ENCODE results near the gene IL23A. TPM values are rescaled to one million over a fixed set of nuclear protein-coding genes. Genes with fewer than 3 reads are reported as not detected.

Gene IL23A
- total RNA-seq, 1 experiment from 2014 or later, result 2.0 TPM

GRCh38 chr12:56308714-56309113, 30.0 kb upstream of the IL23A start:
- no peak overlapping the region for H3K27ac Mint-ChIP-seq
- no peak for TF ChIP-seq CTCF (conservative IDR thresholded peaks at IDR 0.05)
- Histone ChIP-seq H3K18ac (ENCODE audit: insufficient read length, low read depth, low read length) (no peak overlapping the region), H2BK20ac (ENCODE audit: low read depth, low read length, poor library complexity, severe bottlenecking) (no peak overlapping the region), H2BK12ac (ENCODE audit: insufficient read length, low read depth, low read length) (no peak overlapping the region), H3K27ac (ENCODE audit: insufficient read length, low read depth, low read length) (no peak overlapping the region), H4K8ac (replicated peaks; ENCODE audit: insufficient read length, low read depth, low read length) (no peak overlapping the region), H3K23me2 (ENCODE audit: insufficient read length, low read depth, low read length, poor library complexity, severe bottlenecking) (no peaks in the 10 kb centered on the region), H3K4me2 (ENCODE audit: insufficient read depth, insufficient read length, low read length) (no peak overlapping the region), H4K91ac (ENCODE audit: insufficient read length, low read depth, low read length) (no peak overlapping the region), H3K4me1 (ENCODE audit: insufficient read depth, low read length) (no peaks in the 10 kb centered on the region), H3K27me3 (ENCODE audit: insufficient read depth, low read length) (no peaks in the 10 kb centered on the region), H3K9ac (ENCODE audit: extremely low read depth, insufficient read length, low read length) (no peak overlapping the region), H3K56ac (ENCODE audit: insufficient read length, low read depth, low read length) (no peak overlapping the region), H3K79me1 (ENCODE audit: insufficient read depth, low read depth, low read length, poor library complexity, severe bottlenecking) (no peaks in the 10 kb centered on the region), H3K4ac (ENCODE audit: low read depth, low read length) (no peak overlapping the region), H2BK5ac (ENCODE audit: insufficient read length, low read length) (no peak overlapping the region), H2AFZ (ENCODE audit: low read length) (no peak overlapping the region), H3T11ph (ENCODE audit: low read length) (no peak overlapping the region), H2AK5ac (ENCODE audit: insufficient read length, low read length) (no peak overlapping the region), H4K5ac (ENCODE audit: insufficient read length, low read depth, low read length) (no peak overlapping the region), H3K9me3 (ENCODE audit: control insufficient read depth, low read depth, low read length) (no peaks in the 10 kb centered on the region), H2BK120ac (ENCODE audit: low read depth, low read length, poor library complexity, severe bottlenecking) (no peak overlapping the region), H2BK15ac (ENCODE audit: low read depth, low read length) (no peak overlapping the region), H3K14ac (ENCODE audit: insufficient read depth, low read length) (no peak overlapping the region), H3K23ac (ENCODE audit: insufficient read length, low read depth, low read length) (no peak overlapping the region), H4K20me1 (ENCODE audit: control insufficient read depth, insufficient read depth, insufficient read length) (no peaks in the 10 kb centered on the region), H3K79me2 (ENCODE audit: insufficient read depth, low read length) (no peaks in the 10 kb centered on the region)
- no peaks in the 10 kb centered on the region for H3K4me1 Mint-ChIP-seq
- no peak overlapping the region for H3K4me3 Mint-ChIP-seq
- WGBS (ENCODE audit: extremely low coverage, insufficient read length, low lambda C conversion rate), result no CpG with 5 or more reads among the region's 3 CpGs
- H3K36me3 Mint-ChIP-seq (ENCODE audit: insufficient read depth in 1 of 3, low read depth in 3 of 3), result peaks cover 22 to 81% (median 47%) of the 10 kb centered on the region in 3 experiments; a peak in 6 of 7 replicates
- no peaks in the 10 kb centered on the region for H3K9me3 Mint-ChIP-seq
- DNase-seq, result no peak
- H3K27me3 Mint-ChIP-seq (ENCODE audit: low read depth), result no peaks in the 10 kb centered on the region
